HepG2 (cell line): Measurements from ENCODE around the gene MYH9. TPM values are rescaled to one million over a fixed set of nuclear protein-coding genes. Genes with fewer than 3 reads are reported as not detected.

Experiments
- ATAC-seq: fragments of 200-7000 bp; cut with Tn5 transposase; 3 replicates; pipeline ENCODE4 v1.9.1; 2020; ENCODE audit warnings: mild to moderate bottlenecking, moderate library complexity
- BruUV-seq: library from RNA; stranded (reverse); fragments of 400-500 nt; replicated peaks from 2 replicates; lab custom pipeline; 2021; lab: Mats Ljungman, UMichigan
- CTCF ChIA-PET: fragments of 300-600 bp; formaldehyde crosslinking; extraction: SDS; loops from one replicate; lab custom pipeline; 2021; ENCODE audit warnings: low total read pairs, inconsistent platforms, low intra/inter-chr PET ratio; lab: Yijun Ruan, JAX
- POLR2A ChIA-PET: fragments of 350-600 bp; sonication (Branson Sonifier 250); formaldehyde crosslinking; loops from one replicate; lab custom pipeline; 2020; ENCODE audit warnings: antibody characterized with exemption, inconsistent platforms; lab: Yijun Ruan, JAX
- DNase-seq: peaks from one replicate; pipeline ENCODE4 v3.0.0-alpha.2; 2015; ENCODE audit warnings: low spot score
- FAIRE-seq: peaks from 3 replicates; lab custom pipeline; 2011; peaks lifted over from hg19 to GRCh38; lab: Jason Lieb, UNC
- H2AFZ ChIP-seq: one replicate; pipeline ENCODE4 v1.6.1; 2011; ENCODE audit warnings: low read length, inconsistent platforms
- H3K27ac ChIP-seq: fragments of 300-600 bp; 3 replicates; pipeline ENCODE4 v1.8.0; 2011; ENCODE audit warnings: mixed run types, mild to moderate bottlenecking, mixed read lengths, low read length, inconsistent platforms; ENCODE audit not compliant: insufficient read depth; ENCODE audit errors: extremely low read length
- H3K27me3 ChIP-seq, 2 experiments: fragments of 200-600 bp in 1 of 2; 2 replicates in 1 of 2; 3 replicates in 1 of 2; pipeline versions ENCODE4 v1.6.0 to v1.8.0; 2011; ENCODE audit warnings: low read length in 2 of 2, mild to moderate bottlenecking in 2 of 2, moderate library complexity in 2 of 2, inconsistent platforms in 1 of 2; ENCODE audit not compliant: insufficient read depth in 2 of 2, control insufficient read depth in 1 of 2
- H3K36me3 ChIP-seq, 2 experiments: fragments of 200-600 bp in 1 of 2; replicated peaks in 1 of 2; 2 replicates in 1 of 2; 3 replicates in 1 of 2; pipeline versions ENCODE4 v1.5.1 to v1.8.0; 2011; ENCODE audit warnings: low read length in 2 of 2, inconsistent platforms in 1 of 2; ENCODE audit not compliant: insufficient read depth in 2 of 2, control insufficient read depth in 1 of 2
- H3K4me1 ChIP-seq: 2 replicates; pipeline ENCODE4 v1.5.1; 2012; ENCODE audit warnings: low read length, inconsistent platforms; ENCODE audit not compliant: insufficient read depth
- H3K4me2 ChIP-seq: 2 replicates; pipeline ENCODE4 v1.6.0; 2011; ENCODE audit warnings: low read depth, low read length, inconsistent platforms
- H3K4me3 ChIP-seq, 3 experiments: fragments of 200-600 bp in 1 of 3; sonication (generic), shearing (Covaris generic) in 1 of 3; replicated peaks in 1 of 3; 2 replicates each; pipeline ENCODE4 v1.5.1; 2011 to 2016; ENCODE audit warnings: low read length in 3 of 3, inconsistent platforms in 2 of 3, low read depth in 2 of 3, mild to moderate bottlenecking in 2 of 3, control low read depth in 1 of 3, mixed read lengths in 1 of 3; ENCODE audit not compliant: insufficient read depth in 1 of 3
- H3K79me2 ChIP-seq: one replicate; pipeline ENCODE4 v1.6.1; 2011; ENCODE audit warnings: low read length, inconsistent platforms; ENCODE audit not compliant: insufficient read depth
- H3K9ac ChIP-seq: 2 replicates; pipeline ENCODE4 v1.6.0; 2011; ENCODE audit warnings: mild to moderate bottlenecking, low read depth, low read length, inconsistent platforms; ENCODE audit not compliant: insufficient read depth
- H3K9me3 ChIP-seq: 2 replicates; pipeline ENCODE4 v1.5.1; 2012; ENCODE audit warnings: mild to moderate bottlenecking, low read length
- H4K20me1 ChIP-seq: 2 replicates; pipeline ENCODE4 v1.6.0; 2011; ENCODE audit warnings: inconsistent platforms, mild to moderate bottlenecking, low read length, moderate library complexity; ENCODE audit not compliant: insufficient read depth
- ARID5B ChIP-seq: IDR thresholded peaks from 2 replicates; pipeline ENCODE4 v1.4.0; 2020; ENCODE audit warnings: mild to moderate bottlenecking, missing genetic modification reagents
- ARNT2 ChIP-seq: sonication (generic); formaldehyde crosslinking; IDR thresholded peaks from 2 replicates; pipeline ENCODE4 v1.8.0; 2022; ENCODE audit warnings: mild to moderate bottlenecking, low read depth, missing genetic modification reagents, moderate library complexity
- HNF1B ChIP-seq: sonication (generic); formaldehyde crosslinking; IDR thresholded peaks from 2 replicates; pipeline ENCODE4 v1.5.1; 2020; ENCODE audit warnings: mild to moderate bottlenecking, moderate library complexity, missing genetic modification reagents
- POLR2G ChIP-seq: fragments of 200-400 bp; formaldehyde crosslinking; IDR thresholded peaks from 2 replicates; pipeline ENCODE4 v1.6.1; 2018; ENCODE audit warnings: mild to moderate bottlenecking, low read depth, low read length, moderate library complexity
- REL ChIP-seq: sonication (generic); formaldehyde crosslinking; conservative IDR thresholded peaks from 2 replicates; pipeline ENCODE4 v1.8.0; 2022; ENCODE audit warnings: mild to moderate bottlenecking, missing genetic modification reagents, moderate library complexity
- SIN3B ChIP-seq: fragments of 150-350 bp; IDR thresholded peaks from 2 replicates; pipeline ENCODE4 v1.6.1; 2014; ENCODE audit warnings: low read length
- SNAPC2 ChIP-seq: sonication (generic); formaldehyde crosslinking; IDR thresholded peaks from 2 replicates; pipeline ENCODE4 v1.8.1; 2022; ENCODE audit warnings: mild to moderate bottlenecking, missing genetic modification reagents
- ZNF318 ChIP-seq: sonication (generic); formaldehyde crosslinking; IDR thresholded peaks from 2 replicates; pipeline ENCODE4 v1.4.0; 2020; ENCODE audit warnings: mild to moderate bottlenecking, missing genetic modification reagents
- WGBS: methylation state at CpG from one replicate; pipeline ENCODE4 v1.1.6; 2017; ENCODE audit warnings: low lambda C conversion rate; 5-methylcytosine and 5-hydroxymethylcytosine counted together
- in situ Hi-C: cut with HindIII; loops from 2 replicates; pipeline ENCODE4 v1.10.0; 2017; ENCODE audit warnings: low pct_unique_long_range_greater_than_20kb; ENCODE audit not compliant: extremely low pct_ligation_motif_present
- intact Hi-C: fragments of 100-400 bp; cut with micrococcal nuclease; formaldehyde crosslinking; loops from one replicate; pipeline ENCODE4 v1.10.0; 2022; ENCODE audit not compliant: unreplicated experiment
- polyA plus RNA-seq, 8 experiments: library from polyadenylated mRNA; depleted of rRNA in 3 of 8; stranded (reverse) in 7 of 8; unstranded in 1 of 8; fragments of >200 nt; fragmentation: Illumina TruSeq in 4 of 8; extraction: Trizol in 4 of 8; gene quantifications; 2 replicates each; pipeline versions ENCODE4 v1.2.1 to v1.2.3, GENCODE V29; 2011 to 2016; ENCODE audit warnings: low read depth in 4 of 8, missing spikeins in 1 of 8, mixed read lengths in 1 of 8; ENCODE audit not compliant: insufficient read depth in 1 of 8
- total RNA-seq, 5 experiments: library from RNA; depleted of rRNA; stranded (reverse); fragments of >200 nt; fragmentation: Illumina TruSeq; extraction: Trizol; gene quantifications; 2 replicates each; pipeline ENCODE4 v1.2.3, GENCODE V29; 2016; ENCODE audit warnings: low read depth in 1 of 5

MYH9 gene
- total and polyA plus RNA-seq, 2 of the 13 experiments (the other 11 are each of a cell fraction or from before 2014, with no cell fraction given): 50.7 to 98.5 TPM

- POLR2A ChIA-PET: interaction anchor here (0.6 to 1.5 kb wide), 3 partner anchors 26 to 204 kb away, joined by 3 to 8 read pairs (median 3); partner anchors contain the start of gene APOL2
- FAIRE-seq: no peak
- 64% methylated on average over 18 of the region's 18 CpGs for WGBS
- TF ChIP-seq ZNF318 (CRISPR knock-in tag): no peak
- no peak for TF ChIP-seq ARNT2 (CRISPR knock-in tag)
- TF ChIP-seq SIN3B: no peak
- TF ChIP-seq SNAPC2 (CRISPR knock-in tag): no peak
- TF ChIP-seq ARID5B: peak; percentile 36; the same call in 1 of the 2 replicates
- peak; percentile 51; the same call in 1 of the 2 replicates for TF ChIP-seq POLR2G
- TF ChIP-seq HNF1B (CRISPR knock-in tag): 0 out of 2 replicates have a peak, but pooled peaks have one; percentile 28
- no peak for TF ChIP-seq REL (CRISPR knock-in tag)
Measured at GRCh38 chr22:36277482-36278291, 110.1 kb downstream of the MYH9 start.

More at GRCh38 chr22:36277482-36278291, 110.1 kb downstream of the MYH9 start:
- Histone ChIP-seq H3K4me2 (0 out of 2 replicates have a peak overlapping the region, but pooled peaks have one; percentile 14), H2AFZ (no peak overlapping the region), H3K9me3 (no peaks in the 10 kb centered on the region), H3K79me2 (no peaks in the 10 kb centered on the region), H3K36me3 (peaks cover 7% of the 10 kb centered on the region in 2 experiments; a peak in 3 of 5 replicates), H3K4me3 (no peak overlapping the region), H3K9ac (no peak overlapping the region), H3K27me3 (no peaks in the 10 kb centered on the region), H4K20me1 (no peaks in the 10 kb centered on the region), H3K27ac (peak overlapping the region; percentile 78), H3K4me1 (peaks cover 47% of the 10 kb centered on the region)
- BruUV-seq: no TSS peak
- DNase-seq (peak; percentile 61), ATAC-seq (peak; percentile 78)
- intact Hi-C loops: loop anchor here (2.0 kb wide), 2 partner anchors 39 to 45 kb away; partner anchors contain the start of gene APOL2
- in situ Hi-C loops: no loop called here
- CTCF ChIA-PET: interaction anchor here (0.7 to 1.0 kb wide), 2 partner anchors 56 to 82 kb away, joined by 3 to 5 read pairs; no protein-coding TSS in a partner anchor
